HFFc6 (cell line): ENCODE measurements around the gene ADORA1. TPM values are rescaled to one million over a fixed set of nuclear protein-coding genes. Genes with fewer than 3 reads are reported as not detected.

Experiments
- DNase-seq: peaks from one replicate; pipeline ENCODE4 v3.0.0-alpha.2; 2018
- H3K27ac Mint-ChIP-seq: 2 replicates; pipeline ENCODE4 v1.8.0; 2020; ENCODE audit warnings: mild to moderate bottlenecking, mixed read lengths
- H3K27me3 Mint-ChIP-seq: 2 replicates; pipeline ENCODE4 v1.8.0; 2021; ENCODE audit warnings: mild to moderate bottlenecking, moderate library complexity, mixed read lengths; ENCODE audit not compliant: insufficient read depth
- H3K36me3 Mint-ChIP-seq: 2 replicates; pipeline ENCODE4 v1.8.0; 2021; ENCODE audit warnings: low read depth, mixed read lengths
- H3K4me1 Mint-ChIP-seq: 2 replicates; pipeline ENCODE4 v1.8.0; 2020; ENCODE audit warnings: low read depth, mixed read lengths
- H3K4me3 Mint-ChIP-seq: 2 replicates; pipeline ENCODE4 v1.8.0; 2020; ENCODE audit warnings: mild to moderate bottlenecking, moderate library complexity, mixed read lengths
- H3K9me3 Mint-ChIP-seq: 2 replicates; pipeline ENCODE4 v1.8.0; 2020; ENCODE audit warnings: mild to moderate bottlenecking, mixed read lengths
- CTCF ChIP-seq: fragments of 200-600 bp; sonication (generic); IDR thresholded peaks from 2 replicates; pipeline ENCODE4 v1.5.0; 2021; ENCODE audit warnings: antibody characterized with exemption, mild to moderate bottlenecking
- total RNA-seq, 6 experiments: library from RNA; stranded (reverse); fragmentation: NEBNext Ultra II Directional; extraction: Animal tissue kit (Norgen Biotek cat#: 25700); gene quantifications; 2 replicates in 1 of 6; 3 replicates in 5 of 6; pipeline ENCODE4 v1.2.3, GENCODE V29; 2021

ADORA1 gene
- total RNA-seq, 6 experiments from 2014 or later = 0.25 to 5.5 (median 0.53) TPM

DNA sequence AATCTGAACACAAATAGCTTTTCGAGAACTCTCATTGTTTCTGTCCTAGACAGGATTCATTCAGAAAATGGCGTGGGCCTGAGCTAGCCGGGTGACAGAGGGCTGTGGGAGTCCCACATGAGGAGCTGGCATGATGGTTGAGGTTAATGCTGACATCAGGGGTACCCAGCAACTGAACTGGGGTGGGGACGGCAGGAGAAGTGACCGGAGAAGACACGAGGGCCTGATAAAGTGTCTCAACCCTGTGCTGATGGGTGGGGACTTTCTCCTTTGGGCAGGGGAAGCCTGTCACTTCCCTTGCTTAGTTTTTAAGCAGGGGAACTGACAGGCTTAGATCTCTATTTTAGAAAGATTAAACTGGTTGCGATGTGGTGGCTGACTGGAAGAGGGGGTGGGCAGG, 87.3 kb downstream of the ADORA1 start:
- peaks cover 20% of the 10 kb centered on the region for H3K27me3 Mint-ChIP-seq
- H3K4me3 Mint-ChIP-seq = no peak overlapping the region
- DNase-seq = no peak
- no peaks in the 10 kb centered on the region for H3K9me3 Mint-ChIP-seq
- H3K36me3 Mint-ChIP-seq = no peaks in the 10 kb centered on the region
- H3K4me1 Mint-ChIP-seq = no peaks in the 10 kb centered on the region
- no peak overlapping the region for H3K27ac Mint-ChIP-seq
- no peak for TF ChIP-seq CTCF

GRCh38 chr1:203215573-203215972, 88.0 kb downstream of the ADORA1 start:
- H3K4me3 Mint-ChIP-seq = no peak overlapping the region
- H3K27me3 Mint-ChIP-seq = peaks cover 24% of the 10 kb centered on the region
- H3K4me1 Mint-ChIP-seq = no peaks in the 10 kb centered on the region

DNA sequence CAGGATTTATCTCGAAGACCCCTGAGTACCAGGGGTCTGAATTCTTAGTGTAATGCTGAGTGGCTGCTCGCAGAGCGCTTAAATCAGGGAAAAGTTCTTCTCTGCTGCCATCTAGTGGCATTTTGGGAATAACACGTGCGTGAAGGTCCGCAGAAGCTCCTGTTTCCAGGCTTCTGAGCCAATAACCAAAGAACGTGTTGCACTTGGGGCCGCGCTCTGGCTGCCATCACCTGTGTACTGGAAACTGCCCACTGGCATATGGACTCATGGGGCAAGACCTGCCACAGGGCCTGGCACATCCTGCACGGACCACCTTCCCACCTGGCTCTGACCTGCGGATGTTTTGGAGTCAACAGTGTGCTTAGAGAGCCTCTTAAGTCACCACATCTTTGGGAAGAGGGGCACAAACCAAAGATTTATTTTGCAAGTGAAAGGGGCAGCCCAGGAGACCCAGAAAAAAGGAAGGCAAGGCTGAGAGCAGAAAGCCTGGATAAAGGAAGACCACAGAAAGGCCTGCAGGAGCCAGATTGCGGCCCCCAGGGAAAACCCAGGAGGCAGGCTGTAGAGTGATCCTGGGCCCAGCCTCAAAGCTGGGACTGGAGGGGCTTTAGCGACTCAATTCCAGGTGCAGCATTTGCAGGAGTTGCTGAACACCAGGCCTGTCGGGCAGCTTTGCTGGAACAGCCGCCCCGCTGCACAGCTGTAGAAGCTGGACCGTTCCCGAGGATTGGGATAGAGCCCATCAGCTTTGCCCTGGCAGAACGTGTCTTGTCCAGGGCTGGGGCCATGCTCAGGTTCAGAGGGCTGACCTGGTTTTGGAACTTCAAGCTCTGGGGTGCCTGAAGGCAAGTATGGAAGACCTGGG, 89.0 kb downstream of the ADORA1 start:
- H3K9me3 Mint-ChIP-seq = no peaks in the 10 kb centered on the region
- TF ChIP-seq CTCF = peak; percentile 91
- H3K4me3 Mint-ChIP-seq = no peak overlapping the region
- H3K27me3 Mint-ChIP-seq = peaks cover 27% of the 10 kb centered on the region
- no peak overlapping the region for H3K27ac Mint-ChIP-seq
- peak; percentile 47 for DNase-seq
- H3K36me3 Mint-ChIP-seq = no peaks in the 10 kb centered on the region
- H3K4me1 Mint-ChIP-seq = no peaks in the 10 kb centered on the region

More at GRCh38 chr1:203215573-203215972, 88.0 kb downstream of the ADORA1 start:
- no peak for DNase-seq
- Mint-ChIP-seq H3K27ac (no peak overlapping the region), H3K36me3 (no peaks in the 10 kb centered on the region), H3K9me3 (no peaks in the 10 kb centered on the region)
- no peak for TF ChIP-seq CTCF

Other genes starting within 250 kb of the ADORA1 start
- gene RABIF, start 238.6 kb upstream of the ADORA1 start, total RNA-seq = 10 to 100 TPM in 4 of 6 experiments, 1 to 10 TPM in 2; 9.0 to 11.7 (median 10.9) TPM
- 10 to 100 TPM; 19.8 to 28.6 (median 23.5) TPM for gene KLHL12, start 200.5 kb upstream of the ADORA1 start, total RNA-seq
- 100 to 1,000 TPM in 3 of 6 experiments, 10 to 100 TPM in 3; 90.5 to 123 (median 103) TPM for gene ADIPOR1, start 169.4 kb upstream of the ADORA1 start, total RNA-seq
- 100 to 1,000 TPM in 1 of 6 experiments, 10 to 100 TPM in 5; 73.4 to 100 (median 76.4) TPM for gene CYB5R1, start 160.5 kb upstream of the ADORA1 start, total RNA-seq
- gene TMEM183A, start 120.4 kb upstream of the ADORA1 start, total RNA-seq = 10 to 100 TPM; 38.6 to 50.6 (median 45.1) TPM
- 1 to 10 TPM in 1 of 6 experiments, under 1 TPM in 5; 0.37 to 1.3 (median 0.58) TPM for gene PPFIA4, start 101.2 kb upstream of the ADORA1 start, total RNA-seq
- not detected for gene MYOG, start 41.7 kb upstream of the ADORA1 start, total RNA-seq
- gene MYBPH, start 48.1 kb downstream of the ADORA1 start, total RNA-seq = not detected
- not detected for gene CHI3L1, start 59.0 kb downstream of the ADORA1 start, total RNA-seq
- not detected for gene CHIT1, start 101.9 kb downstream of the ADORA1 start, total RNA-seq
- gene BTG2, start 177.8 kb downstream of the ADORA1 start, total RNA-seq = 10 to 100 TPM; 12.7 to 18.5 (median 13.7) TPM
- gene FMOD, start 223.4 kb downstream of the ADORA1 start, total RNA-seq = under 1 TPM; 0.19 to 0.66 (median 0.34) TPM